NCI-H146 (cell line): ENCODE measurements around the gene MS4A4A.

Source experiments
- DNase-seq: peaks from one replicate; lab custom pipeline; 2025; lab: John Stamatoyannopoulos, UW

MS4A4A gene

GRCh38 chr11:60349990-60350389 lies 69.5 kb downstream of the MS4A4A start:
- DNase-seq: no peak

DNA sequence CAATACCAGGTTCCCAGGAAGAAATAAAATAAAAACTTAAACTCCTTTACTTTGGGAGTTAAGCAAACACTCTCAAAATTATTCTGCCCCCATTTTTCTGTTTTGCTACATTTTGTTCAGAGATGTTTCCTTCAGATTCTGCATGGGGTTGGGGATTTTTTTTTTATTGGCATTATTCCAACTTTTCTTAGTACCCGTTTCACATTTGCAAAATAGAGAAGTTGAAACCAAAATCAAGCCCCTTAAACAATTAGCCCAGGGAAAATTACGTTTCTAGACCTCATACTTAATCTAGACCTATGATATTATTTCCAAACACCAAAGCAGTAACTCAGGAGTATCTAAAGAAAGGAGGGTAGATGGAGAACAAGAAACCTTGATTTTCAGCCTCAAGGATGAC lies 77.3 kb downstream of the MS4A4A start:
- no peak for DNase-seq
